GM18502 (cell line): Measurements from ENCODE around the gene MRPL19.

Source experiments
- ATAC-seq: cut with Tn5 transposase; IDR thresholded peaks from one replicate; pipeline ENCODE4 v1.9.1; 2021; ENCODE audit warnings: mild to moderate bottlenecking; ENCODE audit not compliant: unreplicated experiment, poor library complexity

The MRPL19 gene

GRCh38 chr2:75614162-75614651, 32.4 kb upstream of the MRPL19 start:
- no peak for ATAC-seq

DNA sequence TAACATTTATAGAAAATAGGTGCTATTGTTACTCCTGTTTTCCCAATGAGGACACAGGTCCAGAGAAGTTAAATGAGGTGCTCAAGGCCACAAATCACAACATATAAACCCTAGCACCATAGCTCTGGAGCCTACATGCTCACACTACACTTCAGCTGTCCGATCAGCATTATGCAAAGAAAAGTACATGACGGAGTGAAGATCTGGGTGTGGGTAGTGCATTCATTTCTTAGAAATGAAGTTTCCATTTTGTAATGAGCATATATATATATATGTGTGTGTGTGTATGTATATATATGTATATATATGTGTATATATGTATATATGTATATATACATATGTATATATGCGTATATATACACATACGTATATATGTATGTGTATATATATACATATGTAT, 30.2 kb upstream of the MRPL19 start:
- no peak for ATAC-seq

- no peak for ATAC-seq
Measured at GRCh38 chr2:75616933-75617332, 29.6 kb upstream of the MRPL19 start.

DNA sequence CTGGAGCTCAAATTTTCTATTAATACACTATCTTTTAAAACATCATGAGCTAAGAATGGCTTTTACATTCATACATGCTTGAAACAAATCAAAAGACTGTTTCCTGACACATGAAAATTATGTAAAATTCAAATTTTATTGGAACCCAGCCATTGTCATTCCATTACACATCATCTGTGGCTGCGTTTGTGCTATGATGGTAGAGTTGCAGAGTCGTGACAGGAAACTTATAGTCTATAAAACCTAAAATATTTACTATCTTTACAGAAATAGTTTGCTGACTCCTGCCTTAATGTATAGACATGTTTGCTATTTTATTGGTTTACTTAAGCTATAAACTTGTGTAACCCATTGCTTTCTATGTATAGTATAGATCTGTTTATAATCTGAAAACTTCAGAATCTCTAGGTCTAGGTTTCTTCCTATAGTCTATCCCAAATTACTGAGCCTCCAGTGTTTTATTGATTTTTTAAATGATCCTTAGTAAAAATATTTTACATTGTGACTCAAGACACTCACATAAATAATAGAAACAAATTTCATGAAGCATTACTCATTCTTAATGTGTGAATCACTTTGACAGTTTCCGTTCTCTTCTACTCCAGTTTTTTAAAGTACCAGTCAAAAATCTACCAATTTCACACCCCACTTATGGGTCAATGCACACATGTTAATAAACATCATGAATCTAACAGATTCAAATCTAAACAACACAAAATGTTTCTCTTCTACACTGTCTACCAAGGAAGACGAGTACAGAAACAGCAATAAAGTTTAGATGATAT, 26.4 kb upstream of the MRPL19 start:
- ATAC-seq, result no peak

GRCh38 chr2:75621228-75621627, 25.4 kb upstream of the MRPL19 start:
- no peak for ATAC-seq

GRCh38 chr2:75622500-75622899, 24.1 kb upstream of the MRPL19 start:
- ATAC-seq, result no peak

DNA sequence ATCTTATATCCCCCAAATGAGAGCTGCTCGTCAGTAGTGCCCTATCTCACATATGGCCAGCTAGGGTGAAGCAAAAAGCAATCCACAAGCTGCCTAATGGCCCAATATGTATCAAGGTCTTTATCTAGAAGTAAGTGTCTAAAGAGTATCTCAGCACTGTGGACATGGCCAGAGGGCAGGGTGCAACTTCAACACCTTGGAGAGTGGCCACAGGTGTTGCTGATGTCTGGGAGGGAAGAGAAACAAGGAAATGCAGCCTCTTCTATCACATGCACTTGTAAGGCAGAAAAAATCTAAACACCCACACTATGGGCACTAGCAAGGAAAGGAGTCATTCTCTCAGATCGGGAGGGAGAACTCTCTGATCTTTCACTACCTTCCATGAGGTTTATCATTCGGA, 23.7 kb upstream of the MRPL19 start:
- no peak for ATAC-seq

GRCh38 chr2:75627902-75628504, 18.6 kb upstream of the MRPL19 start:
- peak; percentile 92 for ATAC-seq

- no peak for ATAC-seq
Measured at GRCh38 chr2:75632091-75632701, 14.4 kb upstream of the MRPL19 start.

- ATAC-seq, result no peak
Measured at GRCh38 chr2:75632813-75633212, 13.8 kb upstream of the MRPL19 start.

DNA sequence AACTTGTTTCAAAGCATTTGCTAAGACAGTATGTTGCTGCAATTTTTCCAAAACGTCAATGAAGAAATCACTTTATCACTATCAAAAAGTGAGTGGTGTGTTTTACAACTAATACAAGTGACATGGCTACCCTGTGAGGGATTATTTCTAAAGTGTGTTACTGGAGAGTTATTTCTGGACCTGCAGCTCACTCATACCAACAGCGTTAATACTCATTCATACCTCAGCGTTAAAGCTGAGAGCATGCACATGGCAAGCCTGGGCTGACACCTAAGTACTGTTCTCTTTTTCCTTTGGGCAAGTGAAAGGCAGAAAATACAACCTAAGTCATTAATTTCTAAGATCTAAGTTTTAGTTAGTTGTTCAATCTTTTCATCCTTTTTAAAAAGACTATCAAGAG, 13.0 kb upstream of the MRPL19 start:
- ATAC-seq, result no peak

GRCh38 chr2:75634945-75635344, 11.6 kb upstream of the MRPL19 start:
- ATAC-seq, result no peak

- ATAC-seq, result no peak
Measured at GRCh38 chr2:75637568-75637967, 9.0 kb upstream of the MRPL19 start.

DNA sequence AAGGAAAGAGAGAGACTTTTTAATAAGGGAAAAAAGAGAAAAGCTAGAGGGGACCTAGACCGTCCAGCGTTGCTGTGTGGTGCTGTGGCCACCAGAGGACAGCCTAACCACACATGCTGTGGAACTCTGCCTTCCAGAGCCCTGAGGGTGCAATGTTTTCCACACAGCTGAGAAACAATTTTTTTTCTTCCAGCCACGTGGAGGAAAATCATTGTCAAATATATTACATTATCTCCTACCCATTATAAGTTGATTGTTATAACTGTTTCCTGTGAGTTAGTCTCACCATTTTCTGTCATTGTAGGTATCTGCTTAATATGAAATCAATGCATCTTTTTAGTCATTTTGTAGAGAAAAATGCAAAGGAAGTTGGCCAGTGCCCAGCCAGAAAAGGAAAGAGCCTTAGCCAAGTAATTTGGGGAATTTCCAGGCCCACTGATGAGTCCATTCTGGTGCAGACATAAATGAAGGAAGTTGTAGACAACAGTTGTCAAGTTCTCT, 5.9 kb upstream of the MRPL19 start:
- ATAC-seq, result peak; percentile 99

GRCh38 chr2:75641587-75641986, 5.0 kb upstream of the MRPL19 start:
- ATAC-seq, result no peak

DNA sequence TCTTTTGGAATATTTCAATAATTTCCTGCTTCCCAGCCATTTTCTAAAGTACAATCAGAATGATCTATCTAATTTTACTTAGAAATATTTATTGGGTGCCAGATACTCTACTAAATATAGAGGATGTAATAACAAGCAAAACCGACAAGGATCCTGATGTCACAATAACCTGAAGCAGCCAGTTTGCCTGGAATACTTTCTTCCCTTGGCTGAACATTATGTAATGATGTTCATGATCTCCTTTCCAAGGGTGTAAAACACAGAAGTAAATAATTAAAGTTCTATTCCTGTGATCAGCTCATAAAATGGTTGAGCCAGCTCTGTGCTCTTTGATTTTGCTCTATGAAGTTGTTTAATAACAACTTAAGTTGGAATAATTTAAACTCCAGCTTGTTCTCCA, 2.6 kb upstream of the MRPL19 start:
- ATAC-seq, result no peak

GRCh38 chr2:75645643-75646042, 940 bp upstream of the MRPL19 start:
- ATAC-seq, result no peak

DNA sequence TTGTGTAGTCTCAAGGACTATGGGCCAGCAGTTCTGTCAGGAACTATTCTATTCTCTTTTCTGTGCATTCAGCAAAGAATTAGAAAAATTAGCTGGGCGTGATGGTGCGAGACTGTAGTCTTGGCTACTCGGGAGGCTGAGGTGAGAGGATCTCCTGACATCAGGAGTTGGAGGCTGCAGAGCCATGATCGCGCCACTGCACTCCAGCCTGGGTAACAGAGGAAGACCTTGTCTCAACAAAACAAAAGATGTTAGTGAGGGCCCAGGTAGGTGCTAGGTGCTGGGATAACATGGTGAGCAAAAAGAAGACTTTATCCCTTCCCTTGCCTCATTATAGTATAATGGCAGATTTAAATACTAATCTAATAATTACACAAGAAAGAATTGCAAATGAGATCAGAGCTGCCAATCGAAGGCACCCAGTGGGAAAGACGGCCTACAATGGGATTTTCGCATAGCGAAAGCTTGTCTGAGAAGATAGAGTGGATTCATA, 447 bp upstream of the MRPL19 start:
- peak; percentile 15 for ATAC-seq

DNA sequence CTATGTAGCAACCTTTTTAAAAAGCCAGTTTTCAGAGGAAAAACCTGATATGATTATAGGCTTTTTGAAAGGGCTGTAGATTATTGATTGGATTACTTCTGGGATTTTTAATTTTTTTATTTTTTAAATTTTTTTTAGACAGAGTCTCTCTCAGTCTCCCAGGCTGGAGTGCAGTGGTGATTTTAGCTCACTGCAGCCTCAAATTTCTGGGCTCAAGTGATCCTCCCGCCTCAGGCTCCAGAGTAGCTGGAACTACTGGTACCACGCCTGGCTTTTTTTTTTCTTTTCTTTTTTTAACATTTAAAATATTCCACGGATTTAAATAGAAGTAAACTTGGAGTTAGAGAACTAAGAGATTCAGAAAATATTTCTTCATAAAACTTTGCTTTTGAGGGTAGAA, 1.2 kb downstream of the MRPL19 start:
- no peak for ATAC-seq

DNA sequence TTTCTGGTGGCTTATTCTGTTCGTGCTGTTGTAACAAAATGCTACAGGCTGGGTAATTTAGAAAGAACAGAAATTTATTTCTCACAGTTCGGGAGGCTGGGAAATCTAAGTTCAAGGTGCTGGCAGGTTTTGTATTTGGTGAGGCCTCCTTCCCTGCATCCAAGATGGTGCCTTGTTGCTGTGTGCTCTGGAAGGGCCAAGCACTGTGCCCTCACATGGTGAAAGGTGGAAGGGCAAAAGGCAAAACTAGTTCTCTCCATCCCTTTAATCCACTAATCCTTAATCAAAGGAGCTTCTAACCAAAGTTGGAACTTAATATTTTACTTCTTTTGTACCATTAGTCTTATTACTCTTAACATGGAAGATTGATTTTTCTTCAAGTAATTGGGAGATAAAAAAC, 7.4 kb downstream of the MRPL19 start:
- no peak for ATAC-seq

DNA sequence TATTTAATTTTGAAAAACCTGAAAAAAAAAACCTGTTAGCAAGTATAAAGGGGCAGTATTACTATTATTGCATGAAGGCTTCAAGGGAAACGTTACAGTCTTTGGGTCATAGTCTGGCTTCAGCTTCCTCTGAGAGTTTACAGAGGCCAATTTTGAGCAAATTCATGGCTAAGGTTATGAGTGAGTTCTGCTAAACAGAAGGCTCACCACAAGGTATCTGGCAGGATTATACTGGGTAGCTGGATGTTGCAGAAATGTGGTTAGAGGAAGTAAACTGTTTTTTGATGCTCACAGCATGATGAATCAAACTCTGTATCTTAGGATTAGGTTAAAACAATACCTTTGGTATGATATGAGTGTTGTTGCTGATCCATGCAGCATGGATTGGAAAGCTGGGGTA, 9.3 kb downstream of the MRPL19 start:
- no peak for ATAC-seq
